CD1c-positive myeloid dendritic cell (primary cell): Measurements from ENCODE around the gene PROC.

Experiments
- DNase-seq: peaks from one replicate; pipeline ENCODE4 v3.0.0-alpha.2; 2016; ENCODE audit errors: extremely low spot score

The PROC gene

DNA sequence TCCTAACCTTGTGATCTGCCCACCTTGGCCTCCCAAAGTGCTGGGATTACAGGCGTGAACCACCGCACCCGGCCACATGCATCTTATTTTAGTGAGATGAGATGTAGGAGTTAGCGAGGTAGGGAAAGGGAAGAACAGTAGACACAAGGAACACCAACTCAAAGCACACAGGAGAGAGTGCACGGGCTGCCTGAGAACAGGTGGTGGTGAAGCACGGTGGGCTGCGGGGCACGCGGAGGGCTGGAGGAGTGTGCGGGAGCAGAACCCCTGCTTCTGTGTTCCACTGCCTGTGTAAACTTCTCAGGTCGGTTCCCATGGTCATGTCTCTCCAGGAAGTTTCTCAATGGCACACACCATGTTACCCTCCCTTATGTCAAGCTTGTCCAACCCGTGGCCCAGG lies 38.7 kb downstream of the PROC start:
- no peak for DNase-seq

DNA sequence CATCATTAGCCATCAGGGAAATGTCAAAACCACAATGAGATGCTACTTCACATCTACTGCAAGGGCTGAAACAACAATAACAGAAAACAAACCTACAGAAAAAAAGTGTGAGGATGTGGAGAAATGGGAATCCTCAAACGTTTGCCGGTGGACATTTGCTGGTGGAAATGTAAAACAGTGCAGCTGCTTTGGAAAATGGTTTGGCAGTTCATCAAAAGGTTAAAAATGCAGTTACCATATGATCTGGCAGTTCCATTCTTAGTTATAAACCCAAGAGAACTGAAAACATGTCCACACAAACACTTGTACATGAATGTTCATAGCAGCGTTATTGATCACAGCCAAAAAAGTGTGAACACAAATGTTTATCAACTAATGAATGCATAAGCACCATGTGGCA lies 44.2 kb downstream of the PROC start:
- DNase-seq: no peak

DNA sequence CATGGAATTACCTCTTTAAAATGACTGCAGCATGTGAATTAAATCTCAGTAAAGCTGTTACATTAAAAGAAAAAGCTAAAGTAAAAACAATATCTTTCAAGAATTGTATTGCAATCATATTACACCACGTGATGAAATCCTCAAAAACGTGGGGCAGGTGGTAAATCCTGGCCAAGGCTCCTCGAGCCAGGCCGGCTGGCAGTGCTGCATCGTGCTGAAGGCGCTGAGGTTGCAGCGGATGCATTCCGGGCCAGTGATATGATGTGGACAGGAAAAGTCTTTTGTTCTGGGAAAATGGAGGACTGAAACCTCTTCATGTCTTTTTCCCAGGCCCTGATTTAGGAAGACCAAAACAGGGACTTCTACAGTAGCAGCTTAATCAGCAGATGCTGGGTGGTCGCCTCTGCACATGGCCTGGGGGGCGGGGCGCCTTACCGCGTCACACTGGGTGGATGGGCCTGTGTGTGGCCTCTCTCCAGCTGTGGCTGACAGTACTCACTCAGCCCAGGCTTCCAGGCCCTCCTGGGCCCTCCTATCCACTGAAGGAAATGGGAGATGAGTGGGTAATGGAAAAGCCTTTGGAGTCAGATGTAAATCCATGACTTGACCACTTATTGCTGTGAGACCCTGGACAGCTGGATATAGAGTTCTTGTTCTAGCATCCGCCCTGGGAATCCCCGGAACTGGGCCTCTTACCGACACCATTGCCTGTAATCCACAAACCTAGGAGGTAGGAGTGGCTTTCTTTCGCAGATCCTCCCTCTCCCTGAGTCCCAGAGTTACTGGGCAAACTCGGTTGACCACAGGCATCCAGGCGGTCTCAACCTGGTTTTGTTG lies 45.1 kb downstream of the PROC start:
- DNase-seq: no peak

DNA sequence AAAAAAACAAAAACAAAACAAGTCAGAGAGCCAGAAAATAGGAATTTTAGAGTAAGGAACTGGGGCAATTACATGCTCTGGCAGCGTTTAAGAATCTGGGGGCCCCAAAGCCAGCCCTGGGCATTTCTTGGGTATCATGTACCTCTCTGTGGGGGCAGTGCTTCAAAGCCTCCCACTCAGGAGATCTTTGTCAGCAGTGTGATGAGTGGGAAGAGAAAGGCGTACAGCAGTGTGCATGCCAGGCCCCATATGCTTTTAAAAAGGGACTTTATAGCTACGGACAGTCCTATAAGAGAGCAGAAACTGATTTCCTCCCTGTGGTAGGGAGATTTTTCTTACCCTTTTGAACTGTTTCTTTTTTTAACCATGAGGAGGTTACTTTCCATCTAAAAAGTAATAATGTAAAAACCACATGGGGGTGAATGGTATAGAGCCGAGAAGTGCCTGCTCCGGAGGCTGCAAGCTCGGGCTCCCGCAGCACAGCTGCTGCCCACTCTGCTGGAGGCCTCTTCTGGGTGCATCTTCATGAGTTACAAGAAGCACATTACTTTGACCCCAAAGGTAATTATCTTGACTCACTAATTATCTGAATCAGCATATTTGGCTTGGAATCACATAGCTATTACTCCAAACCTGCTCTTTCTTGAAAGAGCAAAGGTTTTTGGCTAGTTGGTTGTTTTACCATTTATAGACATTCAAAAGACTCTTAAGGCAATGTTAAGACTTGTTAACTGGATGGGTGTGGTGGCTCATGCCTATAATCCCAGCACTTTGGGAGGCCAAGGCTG lies 46.4 kb downstream of the PROC start:
- DNase-seq: no peak

DNA sequence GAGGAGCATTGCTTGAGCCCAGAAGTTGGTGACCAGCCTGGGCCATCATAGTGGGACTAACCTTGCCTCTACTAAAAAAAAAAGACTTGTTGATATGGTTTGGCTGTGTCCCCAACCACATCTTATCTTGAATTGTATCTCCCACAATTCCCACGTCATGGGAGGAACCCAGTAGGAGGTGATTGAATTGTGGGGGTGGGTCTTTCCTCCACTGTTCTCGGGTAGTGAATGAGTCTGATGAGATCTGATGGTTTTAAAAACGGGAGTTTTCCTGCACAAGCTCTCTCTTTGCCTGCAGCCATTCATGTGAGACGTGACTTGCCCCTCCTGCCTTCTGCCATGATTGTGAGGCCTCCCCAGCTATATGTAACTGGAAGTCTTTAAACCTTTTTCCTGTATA lies 47.0 kb downstream of the PROC start:
- DNase-seq: no peak

- DNase-seq: no peak
Observed at GRCh38 chr2:127469051-127469450, 50.8 kb downstream of the PROC start.

- no peak for DNase-seq
Observed at GRCh38 chr2:127469974-127470373, 51.7 kb downstream of the PROC start.

GRCh38 chr2:127471286-127471988 lies 53.2 kb downstream of the PROC start:
- no peak for DNase-seq

GRCh38 chr2:127472268-127472667 lies 54.0 kb downstream of the PROC start:
- no peak for DNase-seq

DNA sequence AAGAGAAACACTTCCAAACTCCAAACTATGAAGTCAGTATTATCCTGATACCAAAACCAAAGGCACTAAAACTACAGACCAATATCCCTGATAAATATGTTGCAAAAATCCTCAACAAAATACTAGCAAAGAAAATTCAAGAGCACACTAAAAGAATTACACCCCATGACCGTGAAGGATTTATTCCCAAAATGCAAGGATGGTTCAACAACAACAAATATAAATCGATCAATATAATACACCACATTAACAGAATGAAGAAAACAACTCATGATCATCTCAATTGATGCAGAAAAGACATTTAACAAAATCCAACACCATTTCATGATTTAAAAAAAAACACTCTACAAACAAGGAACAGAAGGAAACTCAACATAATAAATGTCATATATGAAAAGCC lies 57.6 kb downstream of the PROC start:
- no peak for DNase-seq
